GM10847 (cell line): ENCODE measurements around the gene DAPK1.

Experiments used
- POLR2A ChIP-seq: IDR thresholded peaks from 2 replicates; pipeline ENCODE4 v1.6.1; 2011; ENCODE audit not compliant: insufficient read length; ENCODE audit errors: extremely low read depth

The DAPK1 gene

DNA sequence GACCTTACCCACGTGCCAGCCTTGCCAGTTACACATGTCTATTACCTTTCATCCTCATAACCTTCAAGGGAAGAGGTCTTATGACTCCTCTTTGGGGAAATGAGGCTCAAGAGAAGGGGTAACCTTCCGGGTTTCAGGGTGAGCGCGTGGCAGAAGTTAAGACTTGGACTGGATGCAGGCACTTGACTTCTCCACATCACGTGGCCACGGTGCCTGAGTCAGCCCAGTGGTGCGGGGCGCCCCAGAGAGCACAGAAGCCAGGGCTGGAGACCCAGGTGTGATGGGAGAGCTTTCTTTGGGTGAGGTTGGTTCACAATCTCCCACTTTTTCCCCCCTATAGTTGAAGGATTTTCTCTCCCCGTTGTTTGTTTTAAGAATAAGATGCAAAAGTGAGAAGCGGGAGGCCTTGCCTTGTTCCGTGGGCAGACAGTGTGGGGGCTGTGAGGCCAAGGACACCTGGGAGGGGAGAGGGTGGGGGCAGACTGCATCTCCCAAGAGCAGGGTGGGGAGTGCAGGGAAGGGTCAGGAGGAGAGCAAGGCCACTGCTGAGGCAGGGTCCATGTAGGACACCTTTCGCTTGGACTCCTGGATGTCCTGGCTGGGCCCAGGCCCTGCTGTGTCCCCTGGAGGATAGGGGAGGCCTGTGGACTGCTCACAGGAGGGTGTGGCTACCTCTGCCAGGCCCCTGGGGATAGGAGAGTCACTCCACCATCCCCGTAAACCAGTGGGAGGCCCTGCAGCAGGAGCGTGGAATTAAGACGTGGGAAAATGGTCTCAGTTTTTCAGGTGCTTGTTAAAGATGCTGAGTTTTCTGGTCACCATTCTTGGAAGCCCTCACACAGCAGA, 138.2 kb downstream of the DAPK1 start:
- TF ChIP-seq POLR2A, result no peak

- no peak for TF ChIP-seq POLR2A
Measured at GRCh38 chr9:87638292-87638691, 140.6 kb downstream of the DAPK1 start.

DNA sequence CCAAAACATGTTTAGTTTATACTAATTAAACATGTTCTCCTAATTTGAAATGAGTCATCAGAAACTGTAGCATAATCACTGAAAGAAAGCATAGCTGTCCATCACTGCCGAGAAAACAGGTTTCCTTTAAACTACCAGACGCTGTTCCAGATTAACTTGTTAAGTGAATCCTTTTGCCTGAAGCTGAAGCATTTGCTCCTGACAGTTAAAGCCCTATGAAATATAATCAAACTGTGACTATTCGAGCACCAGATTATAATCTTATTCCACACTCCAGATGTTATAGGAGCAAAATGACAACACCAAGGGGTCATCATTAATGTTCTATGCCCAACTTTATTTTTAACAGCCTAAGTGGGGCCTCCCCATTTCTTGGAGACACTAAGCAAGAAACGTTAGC, 142.3 kb downstream of the DAPK1 start:
- TF ChIP-seq POLR2A, result no peak

DNA sequence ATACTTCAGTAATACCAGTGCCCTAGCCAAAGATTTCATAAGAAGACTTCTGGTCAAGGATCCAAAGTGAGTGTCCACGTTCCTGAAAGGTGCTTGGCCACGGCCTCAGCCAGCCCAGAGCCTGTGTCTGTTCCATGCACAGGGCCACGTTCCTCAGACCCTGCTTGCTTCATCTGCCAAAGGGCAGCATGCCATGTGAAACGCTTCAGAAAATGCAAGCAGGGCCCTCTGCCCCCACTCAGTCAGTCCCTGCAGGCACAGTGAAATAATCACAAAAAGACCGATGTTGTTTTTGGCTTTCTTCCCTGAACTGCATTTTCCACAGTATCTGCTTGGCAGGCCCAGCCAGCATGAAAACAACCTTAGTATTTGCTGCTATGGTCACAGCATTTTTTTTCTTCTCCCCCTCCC, 142.7 kb downstream of the DAPK1 start:
- TF ChIP-seq POLR2A, result no peak

DNA sequence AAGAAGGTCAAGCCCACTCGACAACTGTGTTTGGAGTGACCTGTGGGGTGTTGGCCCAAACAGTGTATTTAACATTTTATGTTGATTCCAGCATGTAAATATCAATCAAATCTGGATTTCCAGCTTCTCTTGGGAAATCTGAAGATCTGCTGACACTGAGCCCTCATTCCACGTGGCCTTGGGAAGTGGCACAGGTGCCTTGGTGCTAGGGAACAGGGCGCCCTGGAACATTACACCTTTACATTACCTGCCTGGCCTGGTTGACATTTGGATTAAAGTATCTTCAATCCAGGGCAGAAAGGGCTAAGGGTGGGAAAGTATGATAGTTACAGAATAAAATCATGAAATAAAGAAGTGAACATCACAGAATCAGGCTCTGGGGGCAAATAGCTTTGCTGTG, 143.4 kb downstream of the DAPK1 start:
- no peak for TF ChIP-seq POLR2A

DNA sequence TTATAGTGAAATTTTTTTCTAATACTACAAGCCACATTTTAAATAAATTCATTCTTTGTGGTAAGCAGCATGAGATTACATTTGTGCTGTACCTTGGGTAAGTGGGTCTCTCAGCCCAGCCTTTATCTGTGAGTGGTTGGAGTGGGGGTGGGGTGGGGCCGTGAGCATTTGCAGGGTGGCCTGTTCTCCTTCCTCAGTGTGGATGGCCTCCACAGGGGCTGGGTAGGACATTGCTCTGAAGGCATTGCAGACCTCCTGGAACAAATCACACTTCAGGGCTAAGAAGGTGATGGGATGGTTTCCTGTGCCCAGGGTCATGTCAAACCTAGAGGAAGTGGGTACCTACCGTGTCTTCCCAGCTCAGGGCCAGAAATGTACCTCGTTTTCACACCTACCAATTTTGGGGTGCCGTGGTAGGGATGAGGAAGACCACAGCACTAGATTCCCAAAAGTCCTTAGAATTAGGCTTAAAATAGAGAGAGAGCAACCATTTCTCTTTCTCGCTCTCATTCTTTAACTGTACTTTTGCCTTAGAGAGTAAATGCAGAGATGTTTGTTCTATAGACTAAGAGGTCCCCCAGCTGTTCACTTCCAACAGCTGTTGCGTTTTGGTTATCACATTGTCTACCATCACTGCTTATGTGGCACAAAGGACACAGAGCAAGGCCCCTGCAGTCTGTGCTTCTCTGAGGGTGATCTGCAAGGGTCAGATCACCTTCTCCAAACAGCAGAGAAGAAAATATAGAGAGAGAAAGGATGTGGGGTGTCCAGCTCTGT, 144.9 kb downstream of the DAPK1 start:
- TF ChIP-seq POLR2A, result no peak

GRCh38 chr9:87643107-87643650, 145.5 kb downstream of the DAPK1 start:
- TF ChIP-seq POLR2A, result no peak

DNA sequence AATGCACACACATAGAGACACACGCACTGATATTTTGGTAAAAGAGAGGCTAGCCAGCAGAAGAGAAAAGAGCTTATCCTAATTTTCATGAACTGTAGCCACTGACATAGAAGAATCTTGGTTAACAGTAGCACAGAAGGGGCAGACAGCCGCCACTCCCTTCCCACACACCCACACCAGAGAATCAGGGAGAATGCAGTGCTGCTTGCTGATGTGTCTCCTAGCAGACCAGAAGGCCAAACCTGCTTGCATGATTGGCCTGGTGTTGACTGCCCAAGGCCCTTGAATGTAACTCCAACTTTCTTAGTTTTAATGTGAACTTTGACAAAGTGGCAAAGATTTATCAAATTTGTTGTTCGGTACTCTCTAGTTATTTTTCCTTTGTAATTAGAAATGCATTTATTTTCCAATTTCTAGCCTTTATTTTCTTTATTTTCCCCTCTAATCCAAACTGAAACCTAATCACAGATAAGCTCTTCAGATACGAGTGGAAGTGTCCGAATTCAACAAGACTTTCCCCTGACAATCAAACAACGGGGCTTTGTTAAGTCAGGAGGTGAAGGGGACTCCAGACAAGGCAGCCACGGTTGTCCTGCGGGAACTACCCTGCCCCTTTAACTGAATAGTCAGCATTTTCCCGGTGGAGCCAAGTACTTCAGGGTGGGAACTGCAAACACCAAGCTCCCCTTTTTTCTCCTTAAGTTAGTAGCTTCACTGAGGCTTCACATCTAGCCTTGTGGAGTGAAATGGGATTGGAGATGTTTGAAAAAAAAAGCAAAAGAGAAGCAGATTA, 146.3 kb downstream of the DAPK1 start:
- TF ChIP-seq POLR2A, result no peak

DNA sequence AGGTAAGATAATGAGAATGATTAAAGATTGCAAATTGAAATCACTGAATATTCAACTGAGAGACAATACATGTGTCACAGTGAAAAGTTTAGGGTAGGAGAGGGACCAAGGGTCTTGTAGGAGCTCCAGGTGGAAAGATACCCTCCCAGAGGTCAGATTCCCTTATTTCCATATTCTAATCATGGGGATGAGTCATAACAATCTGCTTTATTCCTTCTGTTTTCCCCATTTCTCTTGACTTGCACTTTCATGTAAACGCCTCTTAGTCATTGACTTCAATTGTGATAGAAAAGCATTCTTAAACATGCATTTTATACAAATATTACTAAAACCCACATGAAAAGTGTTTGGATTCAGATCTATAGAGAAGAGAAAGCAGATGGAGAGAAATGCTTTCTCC, 147.0 kb downstream of the DAPK1 start:
- TF ChIP-seq POLR2A, result no peak

GRCh38 chr9:87646546-87646945, 148.9 kb downstream of the DAPK1 start:
- TF ChIP-seq POLR2A, result no peak

GRCh38 chr9:87647114-87647513, 149.4 kb downstream of the DAPK1 start:
- no peak for TF ChIP-seq POLR2A

DNA sequence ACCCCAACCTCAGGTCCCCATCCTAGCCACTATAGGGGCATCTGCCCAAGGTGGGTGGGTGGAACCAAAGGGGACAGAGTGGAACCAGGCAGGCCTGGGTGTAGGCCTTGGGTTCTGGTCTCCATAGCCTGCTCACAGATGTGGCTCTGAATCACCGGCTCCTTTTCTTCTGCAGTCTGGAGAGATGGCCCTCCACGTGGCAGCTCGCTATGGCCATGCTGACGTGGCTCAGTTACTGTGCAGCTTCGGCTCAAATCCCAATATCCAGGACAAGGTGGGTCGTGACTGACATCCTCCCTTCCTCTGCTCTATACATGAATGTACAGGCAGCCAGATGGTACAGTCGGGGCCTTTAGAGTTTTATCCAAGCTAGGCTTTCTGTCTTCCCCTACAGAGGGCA, 150.9 kb downstream of the DAPK1 start:
- TF ChIP-seq POLR2A, result no peak

- TF ChIP-seq POLR2A, result no peak
Measured at GRCh38 chr9:87650611-87651295, 153.1 kb downstream of the DAPK1 start.

- TF ChIP-seq POLR2A, result no peak
Measured at GRCh38 chr9:87651431-87651830, 153.8 kb downstream of the DAPK1 start.

- no peak for TF ChIP-seq POLR2A
Measured at GRCh38 chr9:87653941-87654340, 156.3 kb downstream of the DAPK1 start.

GRCh38 chr9:87655731-87656130, 158.1 kb downstream of the DAPK1 start:
- TF ChIP-seq POLR2A, result no peak
